Measurements from ENCODE around the gene SPAG7. TPM values are rescaled to one million over a fixed set of nuclear protein-coding genes. Genes with fewer than 3 reads are reported as not detected.

SPAG7 gene
- total RNA-seq, 2 donors from 2014 or later = 51.4 to 71.9 TPM

DNA sequence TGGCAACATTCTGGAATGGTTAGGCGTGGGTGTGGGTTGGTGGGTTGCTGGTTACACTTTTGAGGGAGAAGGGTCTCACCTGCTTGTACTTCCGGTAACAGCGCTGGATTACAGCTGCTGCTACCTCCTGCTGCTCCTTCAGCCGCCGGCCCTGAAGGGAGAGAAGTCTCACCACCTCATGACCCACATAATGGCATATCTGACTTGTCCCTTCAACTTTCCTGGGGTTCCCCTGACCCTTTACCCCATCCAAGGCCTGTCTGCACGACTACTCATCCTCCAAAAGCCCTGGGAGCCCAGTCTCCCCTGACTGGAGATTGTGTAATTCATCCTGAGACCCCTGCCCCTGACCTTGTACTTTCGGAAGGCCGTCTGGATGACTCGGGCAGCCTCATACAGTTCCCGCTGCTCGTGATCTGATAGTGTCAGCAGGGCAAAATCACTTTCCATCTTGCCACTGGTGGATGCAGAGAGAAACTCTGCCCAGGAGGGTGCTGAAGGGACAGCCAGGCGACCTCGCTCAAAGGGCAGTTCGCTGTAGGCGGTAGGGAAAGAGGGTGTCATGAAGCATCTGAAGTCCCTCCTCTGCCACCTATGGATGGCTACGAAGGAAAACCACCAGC lies 2.0 kb upstream of the SPAG7 start:
- ATAC-seq = no peak
- Mint-ChIP-seq H3K4me3 (no peak overlapping the region), H3K4me1 (ENCODE audit: low read depth in 2 of 2) (peaks cover 17 to 25% of the 10 kb centered on the region in 2 donors)

DNA sequence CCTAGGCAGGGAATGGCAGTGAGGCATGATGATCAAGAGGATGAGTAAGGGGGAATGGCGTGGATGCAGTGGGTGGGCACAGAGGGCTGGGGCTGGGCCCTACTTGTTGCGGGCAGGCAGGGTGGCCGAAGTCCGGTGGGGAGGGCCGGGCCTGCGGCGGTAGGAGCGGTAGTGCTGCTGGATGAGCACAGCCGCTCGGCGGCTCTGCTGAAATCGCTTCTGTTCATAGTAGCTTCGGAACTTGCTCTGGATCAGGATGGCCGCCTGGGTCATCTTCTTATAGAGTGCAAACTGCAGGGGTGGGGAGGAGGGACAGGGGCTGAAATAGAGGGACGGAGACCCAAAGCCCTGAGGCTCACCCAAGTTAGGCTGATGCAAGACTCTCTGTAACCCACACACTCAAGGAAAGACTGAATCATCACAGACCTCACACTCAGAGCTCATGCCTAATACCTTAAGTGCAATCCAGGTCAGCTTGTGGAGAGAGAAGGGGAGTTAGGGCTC lies 1.5 kb upstream of the SPAG7 start:
- H3K9me3 Mint-ChIP-seq = no peaks in the 10 kb centered on the region
- DNase-seq (ENCODE audit: low spot score) = no peak
- no peak overlapping the region for H3K27ac Mint-ChIP-seq
- H3K4me1 Mint-ChIP-seq (ENCODE audit: low read depth in 2 of 2) = peaks cover 17 to 25% of the 10 kb centered on the region in 2 donors
- H3K27me3 Mint-ChIP-seq = no peaks in the 10 kb centered on the region
- no peak overlapping the region for H3K4me3 Mint-ChIP-seq
- H3K36me3 Mint-ChIP-seq = no peaks in the 10 kb centered on the region
- ATAC-seq = no peak

More for the DNA sequence above, 2.0 kb upstream of the SPAG7 start:
- H3K9me3 Mint-ChIP-seq = no peaks in the 10 kb centered on the region
- no peaks in the 10 kb centered on the region for H3K27me3 Mint-ChIP-seq
- no peak overlapping the region for H3K27ac Mint-ChIP-seq
- H3K36me3 Mint-ChIP-seq = no peaks in the 10 kb centered on the region
- DNase-seq (ENCODE audit: low spot score) = no peak

- Mint-ChIP-seq H3K4me3 (no peak overlapping the region), H3K9me3 (no peaks in the 10 kb centered on the region), H3K27me3 (no peaks in the 10 kb centered on the region), H3K4me1 (ENCODE audit: low read depth in 2 of 2) (peaks cover 17 to 22% of the 10 kb centered on the region in 2 donors), H3K36me3 (no peaks in the 10 kb centered on the region), H3K27ac (no peak overlapping the region)
- no peak for DNase-seq (ENCODE audit: low spot score)
- no peak for ATAC-seq
Observed at GRCh38 chr17:4968486-4969046, 949 bp upstream of the SPAG7 start.

GRCh38 chr17:4966844-4967538 lies 626 bp downstream of the SPAG7 start:
- peak; percentile 99 for DNase-seq (ENCODE audit: low spot score)
- Mint-ChIP-seq H3K36me3 (no peaks in the 10 kb centered on the region), H3K9me3 (no peaks in the 10 kb centered on the region), H3K4me1 (ENCODE audit: low read depth in 2 of 2) (peaks cover 17 to 18% of the 10 kb centered on the region in 2 donors), H3K27me3 (no peaks in the 10 kb centered on the region), H3K4me3 (no peak overlapping the region), H3K27ac (no peak overlapping the region)
- peak; percentile 91 to 95 for ATAC-seq

DNA sequence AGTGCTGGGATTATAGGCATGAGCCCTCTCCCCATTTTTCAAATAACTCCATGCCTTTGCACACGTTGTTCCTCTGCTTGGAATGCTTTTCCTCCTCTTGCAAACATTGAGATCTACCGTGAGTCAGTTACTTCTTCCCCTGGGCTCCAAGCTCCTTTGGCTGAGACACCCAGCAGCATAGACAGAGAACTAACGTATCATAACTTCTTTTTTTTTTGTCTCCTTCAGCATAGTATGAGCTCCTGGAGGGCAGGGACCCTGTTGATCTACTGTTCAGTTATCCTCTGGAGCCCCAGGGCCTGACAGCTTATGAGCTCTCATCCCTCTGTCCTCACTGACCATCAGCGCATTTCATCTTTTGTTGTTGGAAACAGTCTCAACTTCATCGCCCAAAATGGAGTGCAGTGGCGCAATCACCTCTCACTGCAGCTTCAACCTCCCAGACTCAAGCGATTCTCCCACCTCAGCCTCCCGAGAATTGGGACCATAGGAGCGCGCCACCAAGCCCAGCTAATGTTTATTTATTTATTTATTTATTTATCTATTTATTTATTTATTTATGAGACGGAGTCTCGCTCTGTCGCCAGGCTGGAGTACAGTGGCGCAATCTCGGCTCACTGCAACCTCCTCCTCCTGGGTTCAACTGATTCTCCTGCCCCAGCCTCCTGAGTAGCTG lies 2.2 kb downstream of the SPAG7 start:
- no peak for ATAC-seq
- no peaks in the 10 kb centered on the region for H3K27me3 Mint-ChIP-seq
- no peaks in the 10 kb centered on the region for H3K36me3 Mint-ChIP-seq
- DNase-seq (ENCODE audit: low spot score) = no peak
- no peak overlapping the region for H3K4me3 Mint-ChIP-seq
- H3K9me3 Mint-ChIP-seq = no peaks in the 10 kb centered on the region
- H3K4me1 Mint-ChIP-seq (ENCODE audit: low read depth in 2 of 2) = peaks cover 12 to 13% of the 10 kb centered on the region in 2 donors
- no peak overlapping the region for H3K27ac Mint-ChIP-seq

GRCh38 chr17:4960279-4960922 lies 7.2 kb downstream of the SPAG7 start:
- H3K4me3 Mint-ChIP-seq = no peak overlapping the region
- DNase-seq (ENCODE audit: low spot score) = no peak

DNA sequence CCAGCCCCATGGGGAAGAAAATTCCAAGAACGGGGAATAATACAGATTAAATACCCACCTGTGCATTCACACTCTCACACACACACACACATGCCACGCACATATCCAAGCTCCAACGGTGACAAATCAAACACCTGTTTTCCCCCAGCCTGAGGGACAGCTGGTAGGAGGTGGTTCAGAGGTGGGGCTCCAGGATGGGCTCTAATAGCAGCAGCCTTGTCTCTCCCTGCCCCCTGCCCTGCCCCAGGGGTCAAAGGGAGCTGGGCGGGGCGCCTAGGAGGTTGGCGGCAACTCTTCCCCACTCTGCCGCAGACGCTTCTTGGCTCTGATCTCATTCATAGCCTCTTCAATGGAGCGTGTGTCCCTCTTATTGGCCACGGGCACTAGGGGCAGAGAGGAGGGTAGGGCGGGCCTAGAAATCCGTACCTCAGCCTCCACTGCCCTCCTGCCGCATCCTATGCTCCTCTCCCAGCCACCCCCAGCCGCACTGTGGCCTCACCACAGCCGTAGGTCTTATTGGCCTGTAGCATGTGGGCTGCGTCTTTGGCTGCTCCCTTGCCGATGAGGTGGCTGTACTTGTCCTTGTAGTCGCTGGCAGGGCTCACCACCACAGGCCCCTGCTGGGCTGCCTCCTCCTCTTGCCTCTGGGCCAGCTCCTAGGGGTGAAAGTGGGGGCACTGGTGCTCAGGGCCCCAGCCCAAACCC lies 8.2 kb downstream of the SPAG7 start:
- H3K27ac Mint-ChIP-seq = peak overlapping the region in 1 of 2 donors; percentile 13
- H3K27me3 Mint-ChIP-seq = no peaks in the 10 kb centered on the region
- ATAC-seq (no peak), DNase-seq (ENCODE audit: low spot score) (no peak)
- no peaks in the 10 kb centered on the region for H3K9me3 Mint-ChIP-seq
- H3K4me1 Mint-ChIP-seq (ENCODE audit: low read depth in 2 of 2) = peaks cover 0 to 10% of the 10 kb centered on the region in 2 donors
- no peak overlapping the region for H3K4me3 Mint-ChIP-seq
- H3K36me3 Mint-ChIP-seq = no peaks in the 10 kb centered on the region

More at GRCh38 chr17:4960279-4960922, 7.2 kb downstream of the SPAG7 start:
- Mint-ChIP-seq H3K36me3 (no peaks in the 10 kb centered on the region), H3K4me1 (ENCODE audit: low read depth in 2 of 2) (peaks cover 2 to 14% of the 10 kb centered on the region in 2 donors), H3K27ac (no peak overlapping the region), H3K27me3 (no peaks in the 10 kb centered on the region), H3K9me3 (no peaks in the 10 kb centered on the region)
- ATAC-seq = no peak

GRCh38 chr17:4958102-4958501 lies 9.5 kb downstream of the SPAG7 start:
- DNase-seq (ENCODE audit: low spot score) (no peak), ATAC-seq (no peak)
- Mint-ChIP-seq H3K36me3 (no peaks in the 10 kb centered on the region), H3K9me3 (no peaks in the 10 kb centered on the region), H3K27me3 (no peaks in the 10 kb centered on the region), H3K27ac (no peak overlapping the region), H3K4me1 (ENCODE audit: low read depth in 2 of 2) (peaks cover 0 to 13% of the 10 kb centered on the region in 2 donors), H3K4me3 (no peak overlapping the region)

DNA sequence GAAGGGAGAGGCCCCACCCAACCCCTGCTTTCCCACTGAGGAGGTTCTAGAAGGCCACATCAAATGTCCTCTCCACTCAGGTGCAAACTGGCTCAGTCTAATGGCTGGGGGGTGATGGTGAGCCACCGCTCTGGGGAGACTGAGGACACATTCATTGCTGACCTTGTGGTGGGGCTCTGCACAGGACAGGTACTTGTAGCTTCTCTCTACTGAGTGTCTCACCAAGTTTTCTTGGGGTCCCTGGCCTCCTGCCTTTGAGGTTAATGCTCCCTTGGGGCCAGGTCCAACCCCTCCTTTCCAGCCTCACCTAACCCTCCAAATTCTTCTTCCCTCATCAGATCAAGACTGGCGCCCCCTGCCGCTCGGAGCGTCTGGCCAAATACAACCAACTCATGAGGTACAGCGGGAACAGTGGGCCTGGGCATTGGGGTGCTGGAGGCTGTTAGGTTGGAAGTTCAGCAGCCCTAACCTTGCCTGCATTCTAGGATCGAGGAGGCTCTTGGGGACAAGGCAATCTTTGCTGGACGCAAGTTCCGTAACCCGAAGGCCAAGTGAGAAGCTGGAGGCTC lies 11.0 kb downstream of the SPAG7 start:
- no peak for ATAC-seq
- Mint-ChIP-seq H3K9me3 (no peaks in the 10 kb centered on the region), H3K36me3 (no peaks in the 10 kb centered on the region), H3K27me3 (no peaks in the 10 kb centered on the region), H3K4me1 (ENCODE audit: low read depth in 2 of 2) (peaks cover 0 to 13% of the 10 kb centered on the region in 2 donors), H3K4me3 (no peak overlapping the region), H3K27ac (peak overlapping the region in 1 of 2 donors; percentile 56)
- no peak for DNase-seq (ENCODE audit: low spot score)

- DNase-seq (ENCODE audit: low spot score) (no peak), ATAC-seq (no peak)
- no peak overlapping the region for H3K27ac Mint-ChIP-seq
- no peaks in the 10 kb centered on the region for H3K9me3 Mint-ChIP-seq
- H3K36me3 Mint-ChIP-seq = no peaks in the 10 kb centered on the region
- no peaks in the 10 kb centered on the region for H3K27me3 Mint-ChIP-seq
- H3K4me3 Mint-ChIP-seq = no peak overlapping the region
- peaks cover 14 to 25% of the 10 kb centered on the region in 2 donors for H3K4me1 Mint-ChIP-seq (ENCODE audit: low read depth in 2 of 2)
Observed at GRCh38 chr17:4955091-4955490, 12.5 kb downstream of the SPAG7 start.

DNA sequence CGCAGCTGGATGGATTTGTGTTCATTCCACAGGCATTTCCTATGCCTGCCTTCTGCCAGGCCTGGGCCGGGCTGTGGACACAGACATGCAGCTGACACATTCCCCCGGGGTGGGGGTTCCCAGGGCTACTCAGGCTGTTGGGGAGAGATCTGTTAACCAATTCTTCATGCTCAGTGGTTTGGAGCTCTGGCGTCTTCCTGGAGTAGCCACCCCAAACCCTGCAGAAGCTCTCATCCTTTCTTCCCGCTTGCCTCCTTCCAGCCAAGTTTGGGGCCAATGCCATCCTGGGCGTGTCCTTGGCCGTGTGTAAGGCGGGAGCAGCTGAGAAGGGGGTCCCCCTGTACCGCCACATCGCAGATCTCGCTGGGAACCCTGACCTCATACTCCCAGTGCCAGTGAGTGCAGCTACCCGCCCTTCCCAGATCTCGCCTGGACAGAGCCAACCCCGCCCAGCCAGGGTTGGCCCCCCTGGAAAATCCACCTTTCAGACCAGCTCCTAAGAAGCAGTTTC lies 14.1 kb downstream of the SPAG7 start:
- H3K36me3 Mint-ChIP-seq = no peaks in the 10 kb centered on the region
- DNase-seq (ENCODE audit: low spot score) (no peak), ATAC-seq (no peak)
- no peak overlapping the region for H3K27ac Mint-ChIP-seq
- H3K4me3 Mint-ChIP-seq = peak overlapping the region; percentile 13
- peaks cover 18 to 28% of the 10 kb centered on the region in 2 donors for H3K4me1 Mint-ChIP-seq (ENCODE audit: low read depth in 2 of 2)
- H3K9me3 Mint-ChIP-seq = no peaks in the 10 kb centered on the region
- H3K27me3 Mint-ChIP-seq = no peaks in the 10 kb centered on the region

DNA sequence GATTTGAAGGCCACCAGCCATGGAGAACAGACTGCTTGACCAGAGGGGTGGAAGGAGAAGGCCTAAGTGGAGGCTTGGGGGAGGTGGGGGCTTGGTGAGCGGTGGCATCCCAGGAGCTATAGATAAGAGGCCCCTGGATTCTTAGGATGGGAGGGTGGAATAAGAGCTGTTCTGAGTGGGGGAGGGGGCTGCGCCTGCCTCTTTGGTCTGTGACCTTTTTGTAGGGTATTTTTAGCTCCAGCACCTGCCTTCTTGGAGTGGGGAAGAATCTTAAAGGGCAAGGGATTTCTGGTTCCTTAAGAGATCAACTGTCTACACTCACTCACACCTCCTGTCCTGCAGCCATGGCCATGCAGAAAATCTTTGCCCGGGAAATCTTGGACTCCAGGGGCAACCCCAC lies 16.1 kb downstream of the SPAG7 start:
- ATAC-seq (no peak), DNase-seq (ENCODE audit: low spot score) (no peak)
- Mint-ChIP-seq H3K36me3 (peaks cover 7% of the 10 kb centered on the region), H3K27ac (peak overlapping the region; percentile 78 to 96), H3K27me3 (no peaks in the 10 kb centered on the region), H3K9me3 (no peaks in the 10 kb centered on the region), H3K4me3 (peak overlapping the region; percentile 89), H3K4me1 (ENCODE audit: low read depth in 2 of 2) (peaks cover 25 to 30% of the 10 kb centered on the region in 2 donors)

All from natural killer cell treated with Interleukin-12 subunit alpha and Interleukin-12 subunit beta and Interleukin-15 and Interleukin-18, amount 100 ng/mL, for 72 hours (primary cell).